Germinal center (tissue), 1 donor: ENCODE results near the gene NKAIN2.

ENCODE experiments used
- DNase-seq: peaks from one replicate; pipeline ENCODE4 v3.0.0; 2012; ENCODE audit warnings: mixed read lengths, low spot score

The NKAIN2 gene

DNA sequence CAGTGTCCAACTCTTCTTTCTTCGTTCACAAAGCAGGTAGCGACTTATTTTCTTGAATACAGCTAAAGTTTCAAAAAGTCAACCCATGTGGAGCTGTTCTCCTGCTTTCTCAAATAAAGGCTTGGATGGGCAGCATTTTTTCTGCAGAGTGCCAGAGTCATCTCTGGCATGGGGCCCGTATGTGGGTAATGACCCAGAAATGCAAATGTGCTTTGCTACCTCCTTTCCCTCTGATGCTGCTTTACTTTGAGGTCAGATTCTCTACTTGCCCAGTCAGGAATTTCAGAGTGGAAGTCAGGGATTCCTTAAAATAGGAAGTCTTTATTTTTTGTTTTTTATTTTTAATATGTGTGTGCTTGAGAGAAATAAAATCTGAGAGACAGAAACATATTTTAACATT is 4.9 kb downstream of the NKAIN2 start:
- DNase-seq, result no peak

DNA sequence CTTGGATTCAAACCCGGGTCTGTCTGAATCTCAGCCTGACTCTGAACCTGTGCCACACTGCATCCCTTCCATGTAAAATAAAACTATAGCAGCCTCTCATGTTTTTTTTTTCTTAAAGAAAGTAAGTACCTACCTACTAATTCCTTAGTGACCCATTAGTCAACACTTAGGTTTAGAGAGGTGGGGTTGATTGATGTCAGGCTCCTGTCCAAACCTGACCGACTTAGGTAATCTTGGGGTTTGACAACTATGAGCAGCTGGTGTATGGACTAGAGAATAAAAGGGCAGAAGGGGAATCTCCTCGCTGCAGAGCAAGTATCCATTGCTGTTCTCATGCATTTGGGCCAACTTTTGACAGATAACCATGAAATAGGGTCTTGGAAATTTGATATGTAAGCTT is 6.5 kb downstream of the NKAIN2 start:
- no peak for DNase-seq

GRCh38 chr6:123810948-123811347 is 7.3 kb downstream of the NKAIN2 start:
- no peak for DNase-seq

DNA sequence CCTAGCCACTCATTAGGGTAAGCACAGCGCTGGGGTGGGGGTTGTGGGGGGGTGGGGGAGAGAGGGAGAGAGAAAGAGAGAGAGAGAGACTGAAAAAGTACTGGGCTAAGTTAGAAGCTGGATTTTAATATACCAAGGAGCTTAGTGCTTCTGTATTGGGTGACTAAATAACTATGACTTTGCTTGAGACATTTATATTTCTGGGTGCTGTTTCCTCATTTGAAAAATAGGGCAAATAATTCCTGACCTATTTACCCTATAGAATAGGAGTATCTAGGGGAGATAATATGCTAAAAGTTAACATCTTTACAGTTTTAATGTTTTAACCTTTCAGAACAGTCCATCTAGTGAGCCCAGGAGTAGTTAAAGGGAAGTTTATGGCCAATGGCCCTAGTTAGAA is 7.7 kb downstream of the NKAIN2 start:
- no peak for DNase-seq

DNA sequence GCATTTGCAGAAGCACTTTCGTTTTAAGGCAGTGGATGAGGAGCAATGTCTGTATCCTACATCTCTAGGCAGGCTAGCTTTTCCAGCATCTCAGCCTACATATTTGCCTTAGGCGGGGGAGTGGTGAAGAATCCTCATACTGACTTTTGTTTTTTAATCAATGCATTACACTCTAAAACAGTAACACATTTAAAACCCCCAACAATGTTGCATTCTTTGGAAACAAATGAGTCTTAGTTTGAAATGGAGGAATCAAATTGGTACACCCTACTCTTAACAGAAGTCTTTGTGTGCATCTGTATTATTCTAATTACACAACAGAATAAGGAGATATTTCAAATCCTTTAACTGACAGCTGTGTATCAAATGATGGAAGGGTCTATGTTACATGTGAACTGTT is 9.0 kb downstream of the NKAIN2 start:
- DNase-seq, result no peak

DNA sequence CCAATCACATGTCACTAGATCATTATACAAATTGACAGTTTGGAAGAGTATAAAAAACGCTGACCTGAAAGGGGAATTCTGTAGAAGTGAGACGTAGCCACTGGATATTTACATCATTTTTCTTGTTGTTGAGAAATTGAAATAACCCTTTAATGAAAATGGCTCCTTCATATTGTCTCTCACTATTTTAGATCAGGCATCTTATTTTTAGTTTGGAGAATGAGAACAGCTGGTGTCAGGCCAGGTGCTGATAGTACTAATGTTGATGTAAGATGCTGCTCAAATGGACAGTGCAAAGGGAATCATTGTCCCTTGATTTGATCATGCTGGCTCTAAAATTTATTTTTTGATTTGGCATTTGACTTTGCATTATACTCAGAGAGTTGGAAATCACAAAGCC is 17.4 kb downstream of the NKAIN2 start:
- DNase-seq, result no peak

DNA sequence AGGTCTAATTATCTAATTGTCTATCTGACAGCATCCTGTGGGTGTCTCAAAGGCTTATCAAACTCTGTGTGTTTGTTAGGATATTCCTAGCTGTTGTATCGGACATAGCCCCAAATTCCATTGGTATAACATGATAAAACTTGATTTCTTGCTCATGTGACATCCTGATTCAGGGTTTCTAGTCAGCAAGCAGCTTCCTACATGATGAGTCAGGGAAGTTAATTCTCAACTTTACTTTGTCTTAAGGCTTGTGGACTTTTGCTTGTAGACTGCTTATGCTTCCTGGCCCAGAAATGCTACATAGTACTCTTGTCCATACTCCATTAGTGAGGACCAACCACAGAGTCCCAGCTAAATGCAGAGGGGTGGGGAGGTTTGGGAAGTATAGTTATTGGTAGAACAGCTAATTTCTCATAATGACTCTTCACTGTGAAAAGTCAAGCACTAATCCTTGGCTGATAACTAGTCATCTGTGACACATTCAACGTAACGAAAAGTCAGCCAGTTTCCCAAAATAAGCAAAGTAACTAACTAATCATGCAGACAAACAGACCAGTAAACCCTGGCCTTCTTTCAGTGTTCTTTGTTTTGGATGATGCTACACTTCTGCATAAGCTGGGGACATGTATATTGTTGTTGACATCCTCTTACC is 25.8 kb downstream of the NKAIN2 start:
- DNase-seq, result no peak

DNA sequence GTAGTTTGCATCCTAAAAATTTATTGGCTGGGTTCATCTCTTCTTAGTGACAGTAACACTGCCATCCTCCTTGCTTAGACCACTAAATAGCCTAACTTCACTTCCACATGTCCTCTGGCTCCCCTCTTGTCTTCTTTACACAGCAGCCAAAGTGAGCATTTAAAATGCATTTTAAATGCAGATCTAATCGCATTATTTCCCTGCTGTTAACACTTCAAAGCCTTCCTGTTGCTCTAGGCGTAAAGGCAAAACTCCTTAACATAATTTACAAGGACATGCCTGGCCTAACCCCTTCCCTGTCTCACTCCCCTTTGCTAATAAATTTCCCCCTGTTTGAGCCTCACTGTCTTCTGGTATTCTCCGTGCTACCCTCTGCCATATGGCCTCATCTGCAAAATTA is 26.5 kb downstream of the NKAIN2 start:
- DNase-seq, result no peak

DNA sequence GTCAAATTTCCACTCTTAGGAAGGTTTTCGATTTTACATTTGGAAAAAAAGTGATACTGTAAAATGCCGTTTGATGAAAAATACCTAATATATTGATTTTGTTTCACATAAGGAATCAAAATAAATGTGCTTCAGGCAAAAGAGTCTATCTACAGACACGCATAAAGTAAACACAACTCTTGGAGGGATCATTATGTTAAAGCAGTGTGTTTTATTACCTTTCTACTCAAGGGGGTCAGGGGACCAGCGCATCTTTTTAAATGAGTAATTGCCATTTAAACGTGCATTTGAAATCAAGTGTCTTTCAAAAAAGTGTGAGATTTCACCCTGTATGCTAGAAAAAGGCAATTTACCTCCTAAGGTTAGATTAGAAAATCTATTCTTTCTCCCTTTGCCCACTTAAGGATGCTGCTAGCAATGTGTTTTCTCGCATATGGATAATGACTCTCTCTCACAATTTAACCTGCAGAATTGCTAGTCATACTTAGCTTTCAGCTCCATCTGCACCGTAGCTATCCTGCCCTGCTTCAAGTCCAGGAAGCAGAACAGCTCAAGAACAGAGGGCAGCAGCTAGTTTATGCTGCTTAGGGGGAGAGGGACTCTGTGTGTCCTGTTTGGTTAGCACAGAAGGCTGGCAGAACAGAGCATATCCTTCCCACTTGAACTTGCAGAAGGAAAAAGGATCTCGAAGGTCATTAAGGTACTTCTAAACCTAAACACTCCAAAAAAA is 35.0 kb downstream of the NKAIN2 start:
- no peak for DNase-seq

- no peak for DNase-seq
These were observed 37.6 kb downstream of the NKAIN2 start for GRCh38 chr6:123841067-123841896.

DNA sequence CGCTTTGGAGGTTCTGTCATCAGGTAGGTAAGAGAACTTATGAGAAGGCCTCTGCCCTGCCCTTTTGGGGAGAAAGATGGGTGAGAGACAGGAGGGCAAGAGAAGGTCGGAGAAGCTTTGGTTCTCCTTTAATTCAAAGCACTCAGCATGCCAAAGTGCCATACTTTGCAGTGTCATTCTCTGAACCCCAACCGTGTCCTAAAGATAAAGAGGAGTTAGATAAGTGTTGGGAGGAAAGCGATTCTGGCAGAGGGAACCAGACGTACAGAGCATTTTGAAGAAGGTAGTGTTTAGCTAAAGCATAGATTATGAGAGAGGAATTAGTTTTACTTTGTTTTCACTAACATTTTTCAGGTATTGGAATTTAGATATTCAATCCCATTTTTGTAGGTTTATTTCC is 40.3 kb downstream of the NKAIN2 start:
- no peak for DNase-seq

- DNase-seq, result no peak
These were observed 44.7 kb downstream of the NKAIN2 start for GRCh38 chr6:123848347-123848746.

- DNase-seq, result no peak
These were observed 45.7 kb downstream of the NKAIN2 start for GRCh38 chr6:123849406-123849805.

GRCh38 chr6:123850555-123850954 is 46.9 kb downstream of the NKAIN2 start:
- no peak for DNase-seq

DNA sequence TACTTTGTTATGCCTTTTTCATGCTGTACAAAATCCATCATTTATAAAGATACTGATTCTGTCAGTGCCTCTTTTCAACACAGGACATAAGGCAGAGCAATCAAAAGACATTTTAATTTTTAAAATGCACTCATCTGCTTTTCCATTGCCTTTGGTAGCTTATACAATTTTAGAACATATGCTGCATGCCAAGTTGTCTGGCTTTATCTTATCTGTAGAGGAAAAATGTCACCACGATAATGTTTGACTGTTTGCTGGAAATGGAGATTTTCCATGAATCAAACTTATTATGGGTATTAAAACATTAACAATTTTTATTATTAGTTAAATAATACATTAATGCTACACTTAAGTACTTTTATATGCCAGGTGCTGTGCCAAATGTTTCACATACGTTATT is 50.5 kb downstream of the NKAIN2 start:
- no peak for DNase-seq

- no peak for DNase-seq
These were observed 51.8 kb downstream of the NKAIN2 start for GRCh38 chr6:123855506-123855905.

DNA sequence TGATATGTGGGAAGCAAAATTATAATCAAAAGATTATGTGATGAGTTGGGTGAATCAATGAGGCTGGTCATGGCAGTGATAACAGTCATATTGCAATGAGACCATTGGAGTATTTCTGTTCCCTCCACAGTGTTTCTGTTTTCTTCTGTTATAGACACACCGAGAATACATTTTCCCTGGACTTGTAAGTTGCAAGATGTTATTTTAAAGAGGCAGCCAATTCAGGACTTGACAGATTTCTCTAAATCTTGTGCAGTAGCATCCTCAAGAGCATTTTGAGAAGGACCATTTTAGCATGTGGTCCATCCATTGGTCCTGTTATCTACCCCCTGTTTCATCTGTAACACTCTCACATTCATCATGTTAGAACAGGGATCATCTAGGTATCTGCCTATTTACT is 55.6 kb downstream of the NKAIN2 start:
- no peak for DNase-seq

DNA sequence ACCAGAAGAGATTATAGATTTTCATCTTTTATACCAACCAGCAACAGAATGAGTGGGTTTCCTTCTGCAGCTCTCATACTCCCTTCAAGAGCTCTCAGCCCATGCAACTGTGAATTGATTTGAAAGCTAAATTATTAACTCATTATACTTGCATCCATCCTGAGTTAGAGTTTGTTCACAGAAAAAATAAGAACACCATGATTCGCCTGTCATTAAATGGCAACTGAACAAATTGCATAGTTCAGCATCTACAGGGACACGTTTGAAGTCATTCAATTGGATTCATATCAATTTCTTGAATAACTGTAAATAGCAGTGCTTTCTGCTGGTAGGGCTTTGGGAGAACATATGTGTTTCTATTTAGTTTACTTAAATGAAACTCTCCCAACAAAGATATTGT is 65.7 kb downstream of the NKAIN2 start:
- no peak for DNase-seq

DNA sequence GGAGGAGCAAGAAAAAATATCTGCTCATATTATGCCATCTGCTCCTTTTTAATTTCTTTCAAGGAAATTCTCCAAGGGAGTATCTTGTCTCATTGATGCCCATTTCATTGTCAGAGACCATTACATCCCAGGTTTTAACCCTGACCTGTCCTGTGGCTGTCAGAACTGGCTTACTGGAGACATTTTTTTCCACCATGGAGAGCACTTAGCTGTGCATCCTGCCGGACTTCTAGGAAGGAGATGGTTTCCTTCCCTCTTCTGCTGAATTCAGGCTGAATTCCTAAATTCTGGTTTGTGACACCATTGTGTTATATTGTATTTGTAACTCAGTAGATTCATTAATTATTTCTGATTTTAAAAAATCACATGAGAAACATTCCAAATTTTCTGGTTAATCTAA is 70.3 kb downstream of the NKAIN2 start:
- DNase-seq, result no peak

GRCh38 chr6:123875784-123876183 is 72.1 kb downstream of the NKAIN2 start:
- no peak for DNase-seq

DNA sequence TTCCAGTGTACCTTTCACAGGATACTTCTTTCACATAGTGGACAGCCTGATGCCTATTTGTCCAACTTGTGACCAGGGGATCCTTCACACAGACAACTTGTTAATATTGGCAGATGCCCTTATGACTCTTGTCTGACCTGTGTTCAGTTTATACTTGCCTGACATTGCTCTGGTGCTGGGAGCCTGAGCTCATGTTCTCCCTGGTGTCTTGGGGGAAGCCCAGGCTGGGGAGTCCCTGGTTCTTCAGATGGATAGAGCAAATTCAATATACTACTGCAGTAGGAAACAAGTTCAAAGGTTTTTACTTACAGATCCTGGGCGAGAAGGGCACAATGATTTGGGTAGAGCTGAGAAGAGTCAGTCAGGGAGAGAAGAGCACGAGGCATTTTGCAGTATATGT is 76.1 kb downstream of the NKAIN2 start:
- no peak for DNase-seq

- DNase-seq, result no peak
These were observed 85.3 kb downstream of the NKAIN2 start for GRCh38 chr6:123888771-123889513.
